OCI-LY3 (cell line): ENCODE data around the gene SLC25A13.

Source experiments
- H2AFZ ChIP-seq: fragments of 200-600, 300-600 bp; shearing (Covaris generic); 2 replicates; pipeline ENCODE4 v1.6.0; 2014; ENCODE audit warnings: antibody characterized with exemption, low read depth, low read length
- H3K27ac ChIP-seq: fragments of 200-600, 300-600 bp; sonication (generic); 2 replicates; pipeline ENCODE4 v1.5.1; 2014; ENCODE audit warnings: mild to moderate bottlenecking, low read length, moderate library complexity, mixed read lengths
- H3K27me3 ChIP-seq: fragments of 200-600, 300-600 bp; sonication (generic); 2 replicates; pipeline ENCODE4 v1.6.1; 2014; ENCODE audit warnings: low read depth, low read length, mixed read lengths
- H3K36me3 ChIP-seq: fragments of 200-600, 300-600 bp; sonication (generic); replicated peaks from 2 replicates; pipeline ENCODE3; 2014; ENCODE audit warnings: low read depth, low read length, mixed read lengths
- H3K4me1 ChIP-seq: fragments of 300-600, 200-600 bp; sonication (generic); 2 replicates; pipeline ENCODE4 v1.6.1; 2014; ENCODE audit warnings: low read length, mixed read lengths
- H3K4me2 ChIP-seq: fragments of 200-600, 300-600 bp; sonication (generic); 2 replicates; pipeline ENCODE4 v1.6.1; 2014; ENCODE audit warnings: low read length, mixed read lengths
- H3K4me3 ChIP-seq: fragments of 300-600, 200-600 bp; sonication (generic); 2 replicates; pipeline ENCODE4 v1.5.1; 2014; ENCODE audit warnings: antibody characterized with exemption, mild to moderate bottlenecking, low read length, moderate library complexity
- H3K79me2 ChIP-seq: fragments of 300-600, 200-600 bp; shearing (Covaris generic); 2 replicates; pipeline ENCODE4 v1.6.1; 2014; ENCODE audit warnings: mild to moderate bottlenecking, low read length, mixed read lengths
- H3K9ac ChIP-seq: fragments of 300-600, 200-600 bp; shearing (Covaris generic); 2 replicates; pipeline ENCODE4 v1.6.0; 2014; ENCODE audit warnings: mild to moderate bottlenecking, low read length, moderate library complexity
- H3K9me3 ChIP-seq: fragments of 200-600, 300-600 bp; shearing (Covaris generic); 2 replicates; pipeline ENCODE4 v1.6.1; 2014; ENCODE audit warnings: low read length, mixed read lengths; ENCODE audit not compliant: insufficient read depth
- H4K20me1 ChIP-seq: fragments of 200-600, 300-600 bp; sonication (generic); 2 replicates; pipeline ENCODE4 v1.6.1; 2016; ENCODE audit warnings: low read length, mixed read lengths; ENCODE audit not compliant: insufficient read depth
- EZH2phosphoT487 ChIP-seq: fragments of 200-600 bp; shearing (Covaris generic); IDR thresholded peaks from 2 replicates; pipeline ENCODE4 v1.6.1; 2018; ENCODE audit warnings: antibody characterized with exemption, mixed run types, low read depth
- TF ChIP-seq, protein P1 (sequence below): fragments of 200-600, 300-600 bp; sonication (generic); IDR thresholded peaks from 2 replicates; pipeline ENCODE4 v1.5.1; 2014; ENCODE audit warnings: antibody characterized with exemption, low read length, low read depth

Gene SLC25A13

DNA sequence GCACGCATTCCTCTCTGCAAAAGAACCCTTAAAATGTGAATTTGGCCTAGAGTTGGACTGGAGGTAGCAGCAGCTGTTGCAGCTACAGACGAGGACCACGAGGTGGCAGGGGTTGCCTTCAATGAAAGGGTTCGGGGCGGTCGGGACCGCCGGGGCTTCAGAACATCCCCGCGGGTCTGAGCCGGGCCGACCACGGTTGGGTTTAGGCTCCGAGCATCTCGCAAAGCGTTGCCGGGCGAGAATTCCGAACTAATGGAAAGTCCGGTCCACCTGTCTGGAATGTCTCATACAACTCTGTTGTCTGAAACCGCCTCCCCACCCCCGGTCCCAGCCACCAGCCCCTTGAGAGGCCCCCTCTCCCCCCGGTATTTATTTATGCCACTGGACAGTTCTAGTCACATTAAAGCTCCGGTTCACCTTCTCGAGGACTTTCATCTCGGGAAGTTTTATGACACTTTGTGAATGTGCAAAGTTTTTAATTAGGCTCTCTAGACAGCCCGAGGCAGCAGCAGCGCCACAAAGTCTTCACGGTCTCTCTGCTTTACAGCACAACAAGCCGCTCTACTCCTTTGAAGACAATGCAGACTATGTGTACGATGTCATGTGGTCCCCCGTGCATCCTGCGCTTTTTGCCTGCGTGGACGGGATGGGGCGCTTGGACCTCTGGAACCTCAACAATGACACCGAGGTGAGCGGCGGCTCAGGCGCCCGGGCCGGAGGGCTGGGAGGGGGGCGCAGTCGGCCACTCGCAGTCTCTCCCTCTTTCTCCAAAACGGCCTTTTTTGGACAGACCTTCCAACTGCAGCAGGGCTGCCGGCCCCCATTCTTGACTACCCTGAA lies 246.2 kb downstream of the SLC25A13 start:
- Histone ChIP-seq H2AFZ (peak overlapping the region; percentile 80), H3K9me3 (no peaks in the 10 kb centered on the region), H3K4me1 (0 out of 2 replicates have a peak, but pooled peaks cover 4% of the 10 kb centered on the region), H3K27me3 (peaks cover 16% of the 10 kb centered on the region), H3K4me3 (peak overlapping the region; percentile 79), H3K27ac (no peak overlapping the region), H3K4me2 (peak overlapping the region; percentile 95), H3K79me2 (no peaks in the 10 kb centered on the region), H3K9ac (peak overlapping the region; percentile 43), H3K36me3 (no peaks in the 10 kb centered on the region), H4K20me1 (no peaks in the 10 kb centered on the region)
- TF ChIP-seq EZH2phosphoT487, result no peak
- TF ChIP-seq, protein P1, sequence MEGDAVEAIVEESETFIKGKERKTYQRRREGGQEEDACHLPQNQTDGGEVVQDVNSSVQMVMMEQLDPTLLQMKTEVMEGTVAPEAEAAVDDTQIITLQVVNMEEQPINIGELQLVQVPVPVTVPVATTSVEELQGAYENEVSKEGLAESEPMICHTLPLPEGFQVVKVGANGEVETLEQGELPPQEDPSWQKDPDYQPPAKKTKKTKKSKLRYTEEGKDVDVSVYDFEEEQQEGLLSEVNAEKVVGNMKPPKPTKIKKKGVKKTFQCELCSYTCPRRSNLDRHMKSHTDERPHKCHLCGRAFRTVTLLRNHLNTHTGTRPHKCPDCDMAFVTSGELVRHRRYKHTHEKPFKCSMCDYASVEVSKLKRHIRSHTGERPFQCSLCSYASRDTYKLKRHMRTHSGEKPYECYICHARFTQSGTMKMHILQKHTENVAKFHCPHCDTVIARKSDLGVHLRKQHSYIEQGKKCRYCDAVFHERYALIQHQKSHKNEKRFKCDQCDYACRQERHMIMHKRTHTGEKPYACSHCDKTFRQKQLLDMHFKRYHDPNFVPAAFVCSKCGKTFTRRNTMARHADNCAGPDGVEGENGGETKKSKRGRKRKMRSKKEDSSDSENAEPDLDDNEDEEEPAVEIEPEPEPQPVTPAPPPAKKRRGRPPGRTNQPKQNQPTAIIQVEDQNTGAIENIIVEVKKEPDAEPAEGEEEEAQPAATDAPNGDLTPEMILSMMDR, result peak; percentile 88

DNA sequence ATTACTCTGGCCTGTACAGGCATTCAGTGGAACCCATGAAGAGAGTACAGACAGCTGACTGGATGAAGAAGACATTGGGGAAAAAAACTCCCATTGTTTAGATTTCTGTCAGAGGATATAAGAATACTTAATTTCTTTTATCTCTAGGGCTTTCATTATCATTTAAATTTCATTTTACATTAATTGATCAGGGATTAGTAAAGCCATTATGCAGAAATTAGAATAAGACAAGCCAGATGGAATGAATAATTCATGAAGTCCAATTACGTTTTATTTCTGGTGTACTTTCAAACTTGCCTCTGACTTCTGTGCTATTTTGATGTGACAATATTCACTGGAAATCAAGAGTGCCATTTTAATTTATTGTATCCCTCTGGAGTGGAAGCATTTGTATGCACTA lies 247.0 kb downstream of the SLC25A13 start:
- no peaks in the 10 kb centered on the region for H3K79me2 ChIP-seq
- no peaks in the 10 kb centered on the region for H3K9me3 ChIP-seq
- no peaks in the 10 kb centered on the region for H3K36me3 ChIP-seq
- peaks cover 18% of the 10 kb centered on the region for H3K27me3 ChIP-seq
- no peak overlapping the region for H3K9ac ChIP-seq
- H3K4me1 ChIP-seq, result 0 out of 2 replicates have a peak, but pooled peaks cover 4% of the 10 kb centered on the region
- no peak overlapping the region for H3K4me3 ChIP-seq
- no peak overlapping the region for H3K4me2 ChIP-seq
- TF ChIP-seq, protein P1, result no peak
- TF ChIP-seq EZH2phosphoT487, result no peak
- no peak overlapping the region for H3K27ac ChIP-seq
- H4K20me1 ChIP-seq, result no peaks in the 10 kb centered on the region
- H2AFZ ChIP-seq, result no peak overlapping the region
